HG03280 (cell line): ENCODE measurements around the gene ZC2HC1B.

Source experiments
- ATAC-seq: cut with Tn5 transposase; IDR thresholded peaks from one replicate; pipeline ENCODE4 v1.9.1; 2021; ENCODE audit warnings: mild to moderate bottlenecking, moderate library complexity; ENCODE audit not compliant: unreplicated experiment

ZC2HC1B gene

GRCh38 chr6:143959927-143960326, 95.7 kb downstream of the ZC2HC1B start:
- no peak for ATAC-seq

- ATAC-seq: no peak
These were observed 96.8 kb downstream of the ZC2HC1B start for GRCh38 chr6:143961066-143961465.

DNA sequence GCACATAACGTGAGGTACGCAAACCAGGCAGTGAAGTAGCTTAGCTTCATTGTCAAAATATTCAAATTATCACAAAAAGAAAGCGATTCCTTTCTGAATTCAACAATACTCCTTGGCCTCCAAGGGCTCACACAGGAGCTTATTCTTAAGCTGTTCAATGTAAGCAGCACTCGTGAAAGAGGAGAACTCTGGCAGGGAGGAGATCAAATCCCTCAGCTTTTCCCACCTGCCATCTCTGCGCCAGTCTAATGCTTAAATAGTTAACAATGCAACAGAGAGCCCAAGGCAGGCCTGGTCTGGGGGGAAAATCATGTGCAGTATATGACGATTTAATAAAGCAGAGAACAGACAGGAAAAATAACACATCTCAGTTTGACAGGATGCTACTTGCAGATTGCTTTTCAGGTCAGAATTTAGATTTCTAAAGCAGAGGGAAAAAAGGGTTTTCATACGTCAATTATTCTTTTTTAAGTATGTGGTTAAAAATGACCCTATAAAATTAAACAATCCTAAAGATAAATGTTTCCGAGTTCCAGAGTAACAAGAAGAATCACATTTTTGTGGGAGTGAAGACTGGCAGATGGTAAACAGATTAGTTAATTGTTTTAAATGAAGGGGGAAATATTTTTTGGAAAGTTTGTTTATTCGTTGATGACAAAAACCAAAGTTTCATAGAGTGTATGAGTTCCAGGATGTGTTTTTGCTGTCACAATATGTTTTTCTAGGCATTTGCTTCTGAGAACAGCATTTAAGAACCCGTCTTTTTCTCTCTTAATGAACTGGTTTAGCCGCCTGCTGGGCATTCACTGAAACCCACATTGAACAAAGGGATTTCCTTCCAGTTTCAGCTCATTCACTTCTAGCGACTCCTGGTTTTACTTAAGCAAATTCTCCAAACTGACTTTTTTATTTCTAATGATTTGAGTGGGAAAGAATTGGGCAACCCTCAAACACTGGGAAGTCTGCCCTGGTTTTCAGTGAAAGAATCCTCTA, 97.9 kb downstream of the ZC2HC1B start:
- no peak for ATAC-seq

DNA sequence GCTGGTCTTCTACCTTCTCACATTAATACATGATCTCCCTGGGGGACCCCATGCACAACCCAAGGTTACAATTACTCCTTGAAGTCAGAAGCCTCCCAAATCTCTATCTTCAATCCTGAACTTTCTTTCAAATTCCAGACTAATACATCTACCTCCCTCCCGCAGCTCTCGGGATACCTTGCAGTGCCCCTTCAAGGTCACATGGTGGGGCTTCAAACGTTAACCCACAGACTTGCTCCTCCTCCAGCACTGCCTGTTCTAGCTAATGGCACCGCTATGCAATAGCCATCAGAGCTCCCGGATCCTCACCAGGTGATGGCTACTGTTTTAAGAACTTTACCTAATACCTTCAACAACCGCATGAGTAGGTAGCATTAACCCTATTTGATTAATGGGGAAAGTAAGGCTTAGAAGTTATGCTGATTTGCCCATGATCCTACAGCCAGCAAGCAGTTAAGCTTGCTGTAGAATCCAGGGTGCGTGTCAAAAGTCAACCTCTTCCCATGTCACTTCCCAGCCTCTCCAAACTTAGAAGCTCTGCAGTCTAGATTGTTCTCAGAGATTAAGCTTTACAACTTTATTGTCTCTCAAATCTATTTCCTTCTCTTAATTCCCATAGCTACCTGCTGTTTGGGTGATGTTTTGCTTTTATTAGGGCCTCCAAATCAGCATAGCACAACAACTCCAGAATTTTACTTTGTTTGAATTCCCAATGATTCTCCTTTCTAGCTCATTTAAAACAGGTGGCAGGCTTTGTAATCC, 99.1 kb downstream of the ZC2HC1B start:
- ATAC-seq: no peak

DNA sequence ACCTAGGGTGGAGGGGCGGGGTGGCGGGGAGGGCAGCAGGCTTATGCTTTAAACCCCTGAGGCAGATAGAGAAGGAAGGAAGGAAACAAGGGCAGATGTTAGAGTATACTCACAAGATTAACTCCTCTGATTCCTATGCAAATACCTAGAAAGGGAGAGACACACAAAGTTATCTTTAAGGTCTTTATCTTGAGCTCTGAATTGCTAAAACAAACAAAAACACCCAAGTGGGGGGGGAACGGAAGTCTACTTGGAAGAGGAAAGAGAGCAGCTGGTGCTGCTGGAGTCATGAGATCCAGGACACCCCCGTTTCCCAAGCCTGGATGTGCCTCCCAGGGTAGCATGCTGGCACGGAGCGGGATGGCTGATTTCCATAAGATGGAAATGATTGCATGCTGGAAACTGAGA, 100.4 kb downstream of the ZC2HC1B start:
- ATAC-seq: no peak

DNA sequence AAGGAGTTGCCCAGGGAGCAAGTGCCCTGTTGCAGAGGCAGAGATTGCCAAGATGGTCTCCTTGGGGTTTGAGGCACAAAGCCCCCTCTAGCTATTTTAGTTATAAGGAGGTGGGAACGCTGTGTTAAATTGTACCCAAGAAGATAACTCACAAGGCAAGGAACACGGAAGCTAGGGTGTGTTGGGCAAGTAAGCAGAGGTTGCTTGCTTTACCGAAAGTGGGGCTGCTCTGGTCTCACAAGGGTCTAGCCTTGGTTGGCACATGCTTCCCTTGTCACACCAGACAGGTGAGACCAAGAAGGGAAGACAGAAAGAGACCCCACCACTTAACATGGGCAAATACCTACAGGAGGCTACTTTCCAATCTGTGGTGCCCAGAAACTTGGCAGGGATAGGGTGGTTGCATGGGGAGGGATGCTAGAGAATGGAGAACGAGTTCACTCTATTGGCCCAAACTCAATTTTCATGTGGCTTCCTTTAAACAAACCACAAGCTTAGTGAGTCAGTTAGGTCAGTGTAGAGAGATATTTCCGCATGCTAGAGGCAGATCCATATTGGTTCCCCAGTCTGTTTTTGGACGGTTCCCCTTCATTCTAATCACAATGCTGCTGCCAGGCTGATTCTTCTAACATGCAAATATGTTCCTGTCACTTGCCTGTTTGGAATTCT, 101.4 kb downstream of the ZC2HC1B start:
- no peak for ATAC-seq

- ATAC-seq: no peak
These were observed 102.0 kb downstream of the ZC2HC1B start for GRCh38 chr6:143966312-143966711.

- no peak for ATAC-seq
These were observed 103.6 kb downstream of the ZC2HC1B start for GRCh38 chr6:143967706-143968376.

- no peak for ATAC-seq
These were observed 104.8 kb downstream of the ZC2HC1B start for GRCh38 chr6:143969077-143969476.

GRCh38 chr6:143970456-143971218, 106.4 kb downstream of the ZC2HC1B start:
- no peak for ATAC-seq

DNA sequence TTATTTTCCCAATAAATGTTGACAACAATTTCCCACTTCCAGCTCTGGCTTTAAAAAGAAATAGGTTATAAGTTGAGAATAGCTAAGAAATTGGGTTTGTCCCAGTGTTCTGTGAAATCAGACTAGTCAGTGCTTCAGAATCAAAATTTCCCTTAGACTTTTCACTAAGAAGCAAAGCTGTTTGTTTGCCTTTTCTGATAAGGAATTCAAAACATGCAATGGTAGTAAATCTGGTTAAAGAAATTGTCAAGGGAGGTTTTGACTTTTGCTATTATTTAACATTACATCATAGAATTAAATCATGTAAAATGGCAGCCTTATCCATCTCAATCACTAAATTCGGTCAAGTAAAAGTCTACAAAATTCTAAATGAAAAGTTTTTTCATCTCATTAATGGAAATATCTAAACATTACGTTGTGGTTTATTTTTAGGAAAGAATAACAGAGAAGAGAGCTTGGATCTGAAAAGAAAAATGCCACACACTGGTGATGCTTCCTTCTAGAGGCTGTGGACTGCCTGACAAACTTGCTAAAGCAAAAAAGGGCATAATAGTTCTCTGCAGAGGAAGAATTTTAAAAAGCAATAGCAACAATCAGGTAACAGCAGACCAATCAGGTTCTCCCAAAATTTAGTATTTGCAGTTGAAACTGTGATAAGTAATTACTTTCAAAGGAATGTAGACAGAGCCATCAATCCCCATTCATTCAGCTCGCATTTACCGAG, 107.4 kb downstream of the ZC2HC1B start:
- ATAC-seq: no peak

DNA sequence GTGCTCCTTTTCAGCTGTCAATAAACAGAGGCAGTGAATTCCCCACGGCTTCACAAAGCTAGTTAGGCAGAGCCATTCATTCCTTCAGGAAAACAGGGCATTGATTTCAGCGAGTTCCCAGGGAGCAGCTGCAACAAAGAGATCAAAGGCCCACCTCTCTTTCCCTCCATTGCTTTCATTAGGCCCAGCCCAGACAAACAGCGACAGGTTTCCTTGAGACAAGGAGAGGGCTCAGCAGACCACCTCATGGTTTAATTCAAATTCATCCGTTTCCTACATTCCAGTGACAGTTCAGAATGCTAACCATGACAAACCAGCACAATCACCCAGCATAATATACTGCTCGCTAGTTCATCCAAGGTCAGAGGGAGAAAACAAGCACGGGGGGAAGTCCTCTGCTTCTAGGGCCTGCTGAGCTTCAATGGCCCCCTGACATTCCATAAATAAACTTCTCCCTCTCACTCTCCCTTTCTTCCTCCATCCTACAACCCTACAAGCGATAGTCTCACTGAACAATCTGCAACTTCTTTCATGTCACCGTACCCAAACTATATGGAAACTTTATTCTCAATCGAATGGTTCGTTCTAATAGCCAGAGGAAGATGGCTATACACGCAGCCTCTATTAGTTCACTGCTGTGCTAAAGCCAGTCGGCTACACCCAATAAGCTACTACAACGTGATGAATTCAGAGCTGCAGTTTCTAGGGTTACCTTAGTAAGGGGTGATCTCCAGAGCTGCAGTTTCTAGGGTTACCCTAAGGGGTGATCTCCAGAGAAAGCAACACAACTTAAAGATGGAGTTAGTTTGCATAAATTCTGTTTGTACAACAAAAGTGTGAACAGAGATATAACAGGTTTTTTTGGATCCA, 109.1 kb downstream of the ZC2HC1B start:
- ATAC-seq: no peak

DNA sequence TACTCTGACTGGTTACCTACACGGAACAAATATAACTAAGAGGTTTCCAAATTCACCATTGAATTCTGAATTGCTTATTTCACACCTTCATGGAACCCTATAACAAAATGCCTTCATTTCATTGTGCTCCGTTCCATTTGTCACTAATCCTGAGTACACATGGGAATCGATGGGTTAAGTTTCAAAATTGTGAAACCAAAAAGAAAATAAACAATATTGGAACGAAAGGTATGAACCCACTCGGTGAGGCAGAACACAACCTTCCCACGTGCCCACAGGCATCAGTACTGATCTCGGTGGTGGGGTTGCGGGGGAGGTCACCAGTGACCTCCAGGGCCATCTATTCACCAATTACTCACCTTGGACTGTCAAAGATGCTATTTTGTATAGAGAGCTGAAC, 109.8 kb downstream of the ZC2HC1B start:
- no peak for ATAC-seq

GRCh38 chr6:143976806-143977349, 112.6 kb downstream of the ZC2HC1B start:
- no peak for ATAC-seq

- ATAC-seq: no peak
These were observed 116.6 kb downstream of the ZC2HC1B start for GRCh38 chr6:143980921-143981320.

DNA sequence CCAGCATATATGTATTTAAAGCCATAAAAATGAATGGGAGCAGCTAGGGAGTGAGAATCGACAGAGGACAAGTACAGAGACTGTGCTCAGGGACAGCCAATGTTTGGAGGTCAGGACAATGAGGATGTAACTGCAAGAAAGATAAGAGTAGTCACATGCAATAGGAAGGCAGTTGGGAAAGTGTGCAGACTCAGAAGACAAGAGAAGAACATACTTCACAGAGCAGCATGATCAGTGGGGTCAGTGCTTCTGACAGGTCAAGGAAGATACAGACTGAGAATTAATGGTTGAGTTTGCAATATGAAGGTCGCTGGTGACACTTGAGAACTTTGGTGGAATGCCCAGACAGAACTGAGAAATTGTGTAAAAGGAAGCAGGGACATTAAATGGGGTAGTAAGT, 118.7 kb downstream of the ZC2HC1B start:
- no peak for ATAC-seq

DNA sequence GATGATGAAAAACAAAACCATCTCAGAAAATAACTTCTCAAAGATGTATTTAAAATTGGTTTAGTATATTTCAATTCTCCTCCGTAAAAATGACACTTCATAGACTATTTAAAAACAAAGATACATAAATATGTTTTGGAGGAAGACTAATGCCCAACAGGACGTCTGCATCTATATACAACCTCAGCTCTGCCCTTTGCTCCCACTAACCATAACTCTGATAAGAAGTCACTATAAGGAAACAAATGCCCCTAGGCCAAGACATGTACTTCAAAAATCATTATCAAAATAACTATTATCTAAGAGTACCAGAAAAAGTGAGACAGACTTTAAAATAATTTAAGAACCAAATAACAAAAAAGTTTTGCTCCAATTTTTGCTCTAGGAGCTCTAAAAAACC, 120.4 kb downstream of the ZC2HC1B start:
- no peak for ATAC-seq

GRCh38 chr6:143986463-143987065, 122.3 kb downstream of the ZC2HC1B start:
- ATAC-seq: no peak
